ENCODE data around the gene NOS1AP.

Gene NOS1AP

DNA sequence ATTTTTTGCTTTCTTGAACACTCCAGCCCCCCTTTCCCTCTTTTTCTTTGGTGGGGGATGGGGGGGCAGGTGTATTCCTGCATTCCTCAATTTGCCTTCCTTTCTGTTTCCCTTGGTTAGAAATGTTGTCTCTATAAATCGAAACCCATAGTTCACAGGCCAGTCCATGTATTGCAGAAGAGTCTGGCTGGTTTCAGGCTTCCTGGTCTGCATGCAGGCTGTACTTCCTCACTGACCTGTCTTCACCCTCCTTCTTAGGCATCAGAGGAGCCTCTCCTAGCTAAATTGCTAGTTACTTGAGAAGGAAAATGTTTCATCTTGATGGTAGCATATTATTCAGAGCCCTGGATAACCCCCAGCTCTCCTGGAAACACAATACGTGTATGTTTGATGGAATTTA is 167.1 kb downstream of the NOS1AP start:
- Histone ChIP-seq H3K36me3 (replicated peaks; ENCODE audit: insufficient read depth, low read length) (no peaks in the 10 kb centered on the region), H3K4me1 (ENCODE audit: low read length) (peaks cover 9% of the 10 kb centered on the region), H3F3A (ENCODE audit: insufficient read depth, low read length) (no peaks in the 10 kb centered on the region), H2AFZ (ENCODE audit: low read length) (no peak overlapping the region), H4K20me1 (ENCODE audit: insufficient read depth, low read length) (no peaks in the 10 kb centered on the region), H3K27me3 (replicated peaks; ENCODE audit: insufficient read depth, low read length) (no peaks in the 10 kb centered on the region), H3K27ac (ENCODE audit: low read length) (no peak overlapping the region), H3K79me2 (ENCODE audit: low read length) (no peaks in the 10 kb centered on the region), H3K4me2 (ENCODE audit: low read depth, low read length) (no peak overlapping the region), H3K9me2 (replicated peaks; ENCODE audit: insufficient read depth, low read length) (no peaks in the 10 kb centered on the region), H3K9ac (ENCODE audit: low read length) (no peak overlapping the region), H3K4me3 (ENCODE audit: low read length) (no peak overlapping the region), H3K9me3 (replicated peaks; ENCODE audit: insufficient read depth, low read length) (no peaks in the 10 kb centered on the region)
- no peak for TF ChIP-seq EZH2 (optimal IDR thresholded peaks at IDR 0.05; ENCODE audit: low read depth, low read length)
- TF ChIP-seq, protein P1, sequence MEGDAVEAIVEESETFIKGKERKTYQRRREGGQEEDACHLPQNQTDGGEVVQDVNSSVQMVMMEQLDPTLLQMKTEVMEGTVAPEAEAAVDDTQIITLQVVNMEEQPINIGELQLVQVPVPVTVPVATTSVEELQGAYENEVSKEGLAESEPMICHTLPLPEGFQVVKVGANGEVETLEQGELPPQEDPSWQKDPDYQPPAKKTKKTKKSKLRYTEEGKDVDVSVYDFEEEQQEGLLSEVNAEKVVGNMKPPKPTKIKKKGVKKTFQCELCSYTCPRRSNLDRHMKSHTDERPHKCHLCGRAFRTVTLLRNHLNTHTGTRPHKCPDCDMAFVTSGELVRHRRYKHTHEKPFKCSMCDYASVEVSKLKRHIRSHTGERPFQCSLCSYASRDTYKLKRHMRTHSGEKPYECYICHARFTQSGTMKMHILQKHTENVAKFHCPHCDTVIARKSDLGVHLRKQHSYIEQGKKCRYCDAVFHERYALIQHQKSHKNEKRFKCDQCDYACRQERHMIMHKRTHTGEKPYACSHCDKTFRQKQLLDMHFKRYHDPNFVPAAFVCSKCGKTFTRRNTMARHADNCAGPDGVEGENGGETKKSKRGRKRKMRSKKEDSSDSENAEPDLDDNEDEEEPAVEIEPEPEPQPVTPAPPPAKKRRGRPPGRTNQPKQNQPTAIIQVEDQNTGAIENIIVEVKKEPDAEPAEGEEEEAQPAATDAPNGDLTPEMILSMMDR (IDR thresholded peaks at IDR 0.05; ENCODE audit: low read length), result no peak
- no peak for TF ChIP-seq EZH2phosphoT487 (IDR thresholded peaks at IDR 0.05; ENCODE audit: low read length)
- DNase-seq, result no peak

DNA sequence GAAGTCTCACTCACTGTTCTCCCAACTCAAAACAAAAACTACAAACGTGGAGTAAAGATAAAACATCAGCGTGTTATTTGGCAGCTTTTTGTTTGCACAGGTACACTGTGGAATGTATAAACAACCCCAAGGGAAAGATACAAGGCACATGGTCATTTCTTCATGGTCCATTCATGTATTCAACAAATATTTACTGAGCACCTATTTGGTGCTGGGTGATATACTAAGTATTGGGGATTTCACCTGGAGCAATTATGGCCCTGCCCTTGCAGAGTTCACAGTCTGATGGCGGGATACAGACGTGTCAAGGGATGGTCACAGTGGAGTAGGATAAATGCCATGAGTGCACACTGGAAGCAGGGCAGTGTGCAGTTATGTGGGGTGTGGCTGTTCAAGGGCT is 171.1 kb downstream of the NOS1AP start:
- Histone ChIP-seq H4K20me1 (ENCODE audit: insufficient read depth, low read length) (no peaks in the 10 kb centered on the region), H3K36me3 (replicated peaks; ENCODE audit: insufficient read depth, low read length) (no peaks in the 10 kb centered on the region), H3K27ac (ENCODE audit: low read length) (no peak overlapping the region), H3K27me3 (replicated peaks; ENCODE audit: insufficient read depth, low read length) (no peaks in the 10 kb centered on the region), H3K4me3 (ENCODE audit: low read length) (no peak overlapping the region), H3K9me3 (replicated peaks; ENCODE audit: insufficient read depth, low read length) (no peaks in the 10 kb centered on the region), H3F3A (ENCODE audit: insufficient read depth, low read length) (no peaks in the 10 kb centered on the region), H3K9me2 (replicated peaks; ENCODE audit: insufficient read depth, low read length) (no peaks in the 10 kb centered on the region), H3K4me2 (ENCODE audit: low read depth, low read length) (no peak overlapping the region), H2AFZ (ENCODE audit: low read length) (no peak overlapping the region), H3K79me2 (ENCODE audit: low read length) (no peaks in the 10 kb centered on the region), H3K4me1 (ENCODE audit: low read length) (peaks cover 9% of the 10 kb centered on the region), H3K9ac (ENCODE audit: low read length) (no peak overlapping the region)
- DNase-seq, result no peak
- TF ChIP-seq EZH2 (optimal IDR thresholded peaks at IDR 0.05; ENCODE audit: low read depth, low read length) (no peak), EZH2phosphoT487 (IDR thresholded peaks at IDR 0.05; ENCODE audit: low read length) (no peak)
- TF ChIP-seq, protein P1 (IDR thresholded peaks at IDR 0.05; ENCODE audit: low read length), result no peak

DNA sequence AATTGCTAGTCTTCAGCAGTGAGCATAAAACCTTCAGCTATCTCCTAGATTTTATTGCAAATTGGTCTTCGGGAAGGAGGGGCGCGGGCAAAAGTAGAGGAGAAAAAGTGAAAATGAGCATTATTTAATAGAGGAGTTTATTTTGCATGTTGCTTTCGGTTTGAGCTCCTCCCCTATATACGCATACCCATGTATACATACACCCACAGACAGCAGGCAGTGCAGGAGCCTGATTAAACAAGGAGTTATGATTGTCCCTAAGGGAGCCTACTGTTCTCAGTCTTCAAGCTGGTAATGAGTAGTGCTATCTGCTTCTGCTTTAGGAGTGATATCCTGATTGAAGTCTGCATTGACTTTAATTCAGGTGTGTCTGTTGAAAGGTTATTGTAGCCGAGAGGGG is 173.3 kb downstream of the NOS1AP start:
- Histone ChIP-seq H3K9me2 (replicated peaks; ENCODE audit: insufficient read depth, low read length) (no peaks in the 10 kb centered on the region), H3F3A (ENCODE audit: insufficient read depth, low read length) (no peaks in the 10 kb centered on the region), H3K27me3 (replicated peaks; ENCODE audit: insufficient read depth, low read length) (no peaks in the 10 kb centered on the region), H3K4me3 (ENCODE audit: low read length) (no peak overlapping the region), H3K9ac (ENCODE audit: low read length) (no peak overlapping the region), H4K20me1 (ENCODE audit: insufficient read depth, low read length) (no peaks in the 10 kb centered on the region), H2AFZ (ENCODE audit: low read length) (no peak overlapping the region), H3K4me1 (ENCODE audit: low read length) (peaks cover 9% of the 10 kb centered on the region), H3K4me2 (ENCODE audit: low read depth, low read length) (no peak overlapping the region), H3K27ac (ENCODE audit: low read length) (no peak overlapping the region), H3K9me3 (replicated peaks; ENCODE audit: insufficient read depth, low read length) (no peaks in the 10 kb centered on the region), H3K36me3 (replicated peaks; ENCODE audit: insufficient read depth, low read length) (no peaks in the 10 kb centered on the region), H3K79me2 (ENCODE audit: low read length) (no peaks in the 10 kb centered on the region)
- DNase-seq, result no peak
- TF ChIP-seq EZH2 (optimal IDR thresholded peaks at IDR 0.05; ENCODE audit: low read depth, low read length) (no peak), EZH2phosphoT487 (IDR thresholded peaks at IDR 0.05; ENCODE audit: low read length) (no peak)
- TF ChIP-seq, protein P1 (IDR thresholded peaks at IDR 0.05; ENCODE audit: low read length), result no peak
